IPS-NIHi11 (cell line): Measurements from ENCODE around the gene XYLB.

ENCODE experiments used
- DNase-seq: peaks from one replicate; pipeline ENCODE4 v3.0.0; 2012; ENCODE audit warnings: mixed read lengths, low spot score

The XYLB gene

DNA sequence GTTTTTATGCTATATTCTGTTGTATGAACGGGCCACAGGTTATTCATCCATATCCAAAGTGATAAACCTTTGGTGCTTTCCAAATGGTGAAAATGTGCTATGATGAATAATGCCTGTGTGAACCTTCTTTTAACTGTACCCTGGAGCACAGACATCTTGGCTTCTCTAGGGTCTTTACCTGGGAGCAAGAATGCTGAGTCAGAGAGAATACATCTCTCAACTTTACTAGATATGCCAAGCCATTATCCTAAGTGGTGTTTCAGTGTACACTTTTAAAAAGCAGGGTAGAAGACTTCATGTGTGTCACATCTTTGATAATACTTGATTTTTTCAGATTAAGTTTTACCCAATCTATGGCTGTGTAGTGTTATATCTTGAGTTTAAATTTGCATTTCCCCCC, 23.5 kb upstream of the XYLB start:
- no peak for DNase-seq

DNA sequence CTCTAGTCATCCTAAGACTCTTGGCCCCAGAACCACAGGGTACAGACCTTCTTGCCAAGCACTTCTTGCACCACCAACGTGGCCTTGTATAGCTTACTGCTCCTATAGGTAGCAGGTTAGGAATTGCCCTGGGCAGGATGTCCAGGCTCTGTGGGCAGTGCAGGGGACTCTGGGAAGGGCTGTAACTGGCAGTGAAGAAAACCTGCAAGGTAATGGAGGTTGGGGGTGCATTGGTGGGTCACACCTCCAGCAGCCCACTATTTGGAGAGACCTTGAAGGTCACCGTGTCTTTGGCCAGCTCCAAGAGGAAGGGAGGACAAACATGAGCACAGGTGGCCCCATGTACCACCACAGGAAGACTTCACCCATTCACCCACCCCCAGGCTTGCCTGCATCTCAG, 21.3 kb upstream of the XYLB start:
- DNase-seq = no peak

DNA sequence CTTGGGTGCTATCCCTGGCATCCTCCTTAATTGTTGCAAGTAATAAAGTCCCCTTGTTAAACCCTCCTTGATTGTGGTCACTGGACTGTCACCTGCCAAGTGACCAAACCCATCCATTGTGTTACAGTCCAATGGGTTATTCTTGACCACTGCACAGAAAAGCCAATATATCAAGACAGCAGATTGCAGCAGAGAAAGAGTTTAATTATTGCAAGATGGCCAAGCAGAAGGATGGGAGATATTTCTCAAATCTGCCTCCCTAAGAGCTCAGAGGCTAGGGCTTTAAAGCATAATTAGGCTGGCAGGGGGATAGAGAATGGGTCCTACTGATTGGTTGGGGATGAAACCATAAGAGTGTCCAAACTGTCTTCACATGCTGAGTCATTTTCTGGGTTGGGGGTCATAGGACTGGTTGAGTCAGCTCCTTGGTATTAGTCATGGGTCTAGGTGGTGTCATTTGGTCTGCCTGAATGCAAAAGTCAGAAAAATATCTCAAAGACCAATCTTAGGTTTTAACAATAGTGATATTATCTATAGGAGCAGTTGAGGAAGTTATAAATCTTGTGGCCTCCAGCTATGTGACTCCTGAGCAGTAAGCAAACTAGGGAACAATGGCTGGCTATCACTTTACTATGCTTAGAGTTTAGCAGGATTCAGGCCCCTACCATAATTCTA, 19.1 kb upstream of the XYLB start:
- no peak for DNase-seq

DNA sequence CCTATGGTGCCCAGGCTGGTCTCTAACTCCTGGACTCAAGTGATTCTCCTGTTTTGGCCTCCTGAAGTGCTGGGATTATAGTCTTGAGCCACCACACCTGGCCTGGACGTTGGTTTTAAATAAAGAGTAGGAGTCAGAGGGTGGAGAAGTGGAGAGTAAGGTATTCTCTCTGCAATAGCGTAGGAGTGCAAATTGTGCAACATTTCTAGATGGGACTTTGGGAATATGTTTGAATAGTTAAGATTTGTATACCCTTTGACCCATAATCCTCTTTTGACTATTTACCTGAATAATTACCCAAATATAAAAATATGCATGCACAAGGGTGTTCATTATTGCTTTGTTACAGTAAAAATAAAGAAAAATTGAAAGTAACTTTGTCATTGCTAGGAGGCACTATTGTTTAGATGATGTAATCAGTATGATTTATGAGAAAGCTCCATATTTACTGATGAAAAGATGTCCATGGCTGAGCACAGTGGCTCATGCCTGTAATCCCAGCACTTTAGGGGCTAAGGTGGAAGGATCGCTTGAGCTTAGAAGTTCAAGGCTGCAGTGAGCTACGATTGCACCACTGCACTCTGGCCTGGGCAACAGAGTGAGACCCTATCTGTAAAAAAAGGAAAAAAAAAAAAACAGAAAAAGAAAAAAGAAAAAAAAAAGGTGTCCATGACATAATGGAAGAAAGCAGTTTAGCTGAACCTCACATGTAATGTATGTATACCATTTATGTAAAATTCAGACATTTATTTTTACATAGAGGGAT, 15.1 kb upstream of the XYLB start:
- no peak for DNase-seq

DNA sequence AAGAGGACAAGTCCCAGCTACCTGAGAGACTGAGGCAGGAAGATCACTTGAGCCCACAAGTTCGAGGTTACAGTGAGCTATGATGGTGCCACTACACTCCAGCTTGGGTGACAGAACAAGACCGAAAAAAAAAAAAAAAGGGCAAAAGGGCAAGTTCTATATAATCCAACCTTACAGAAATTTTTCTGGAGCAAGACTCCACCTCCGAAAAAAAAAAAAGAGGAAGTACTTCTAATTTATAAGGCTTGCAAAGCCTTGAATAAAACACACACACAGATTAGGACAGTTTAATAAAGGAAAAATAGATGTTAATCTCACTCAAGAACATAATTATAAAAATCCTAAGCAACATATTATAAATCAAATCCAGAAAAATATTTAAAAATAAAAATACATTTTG, 14.4 kb upstream of the XYLB start:
- DNase-seq = no peak

DNA sequence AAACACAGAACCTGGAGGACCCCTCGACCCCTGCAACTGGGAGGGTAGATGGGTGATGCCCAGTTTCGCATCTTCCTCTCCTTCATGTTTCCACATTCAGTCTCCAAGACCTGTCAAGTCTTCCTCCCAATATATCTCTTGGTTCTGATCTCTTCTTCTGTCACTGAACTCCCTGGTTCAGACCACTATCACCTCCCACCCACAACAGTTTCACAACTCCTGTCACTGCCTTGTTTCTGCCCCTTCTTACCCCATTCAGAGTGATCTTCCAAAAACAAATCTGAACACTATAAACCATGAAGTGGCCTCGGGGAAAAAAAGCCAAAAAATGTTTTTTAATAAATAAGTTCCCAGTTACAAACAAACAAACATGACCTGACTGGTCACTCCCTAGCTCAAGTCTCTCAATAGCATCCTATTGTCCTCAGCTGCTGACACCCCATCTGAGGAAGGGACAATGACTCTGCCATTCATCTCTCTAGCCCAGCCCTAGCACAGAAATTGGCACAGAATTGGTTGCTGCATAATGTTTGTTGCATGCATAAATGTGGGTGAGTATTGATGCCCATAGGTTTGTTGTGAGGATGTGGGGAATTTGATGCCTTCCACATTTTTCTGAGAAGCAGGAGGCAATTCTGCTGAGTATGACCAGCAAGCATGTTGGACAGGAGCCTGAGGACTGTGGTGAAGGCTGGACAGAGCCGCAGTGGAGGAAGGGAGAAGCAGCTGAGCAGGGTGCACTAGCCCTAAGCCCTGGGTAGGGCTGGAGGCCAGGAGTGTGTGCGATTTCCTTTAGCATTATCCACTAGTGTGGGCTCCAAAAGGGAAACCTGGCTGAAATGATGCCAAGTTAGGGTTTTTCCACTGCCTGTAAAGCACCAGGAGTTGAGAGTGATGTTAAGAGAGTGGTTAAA, 12.2 kb upstream of the XYLB start:
- no peak for DNase-seq

DNA sequence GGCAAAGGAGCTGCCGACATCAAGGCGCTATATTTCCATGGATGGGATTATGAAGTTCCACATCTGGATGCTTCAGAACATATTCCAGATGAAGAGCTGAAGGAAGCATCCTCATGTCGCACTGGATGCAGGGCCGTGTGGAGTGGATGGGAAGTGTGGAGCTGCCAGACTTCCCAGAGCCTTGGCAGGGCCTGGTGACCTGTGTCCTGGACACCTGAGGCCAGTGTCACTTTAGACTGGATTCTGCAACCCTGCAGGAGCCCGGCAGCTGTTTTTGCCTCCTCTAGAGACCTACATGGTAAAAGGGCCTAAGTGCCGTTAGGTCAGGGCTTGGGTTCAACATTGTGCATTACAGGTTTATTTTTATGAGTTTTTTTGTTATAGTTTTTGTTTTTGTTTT, 11.3 kb upstream of the XYLB start:
- DNase-seq = no peak

DNA sequence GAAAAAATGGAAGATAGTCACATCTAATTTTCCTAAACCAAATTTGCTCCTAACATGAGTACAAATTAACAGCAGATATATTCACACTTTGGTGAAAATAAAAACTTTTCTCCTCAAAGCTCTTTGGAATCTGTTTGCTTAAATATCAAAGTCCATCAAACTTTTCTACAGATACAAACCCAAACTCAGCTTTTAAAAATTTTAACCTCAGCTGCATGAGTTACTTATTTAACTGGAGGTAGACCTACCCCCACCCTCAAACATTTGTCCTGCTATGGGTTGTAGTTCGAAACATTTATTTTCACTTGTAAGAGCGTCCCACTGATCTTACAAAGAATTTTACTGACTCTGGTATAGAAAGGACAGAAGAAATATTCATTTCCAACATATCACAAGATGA, 8.9 kb upstream of the XYLB start:
- no peak for DNase-seq

DNA sequence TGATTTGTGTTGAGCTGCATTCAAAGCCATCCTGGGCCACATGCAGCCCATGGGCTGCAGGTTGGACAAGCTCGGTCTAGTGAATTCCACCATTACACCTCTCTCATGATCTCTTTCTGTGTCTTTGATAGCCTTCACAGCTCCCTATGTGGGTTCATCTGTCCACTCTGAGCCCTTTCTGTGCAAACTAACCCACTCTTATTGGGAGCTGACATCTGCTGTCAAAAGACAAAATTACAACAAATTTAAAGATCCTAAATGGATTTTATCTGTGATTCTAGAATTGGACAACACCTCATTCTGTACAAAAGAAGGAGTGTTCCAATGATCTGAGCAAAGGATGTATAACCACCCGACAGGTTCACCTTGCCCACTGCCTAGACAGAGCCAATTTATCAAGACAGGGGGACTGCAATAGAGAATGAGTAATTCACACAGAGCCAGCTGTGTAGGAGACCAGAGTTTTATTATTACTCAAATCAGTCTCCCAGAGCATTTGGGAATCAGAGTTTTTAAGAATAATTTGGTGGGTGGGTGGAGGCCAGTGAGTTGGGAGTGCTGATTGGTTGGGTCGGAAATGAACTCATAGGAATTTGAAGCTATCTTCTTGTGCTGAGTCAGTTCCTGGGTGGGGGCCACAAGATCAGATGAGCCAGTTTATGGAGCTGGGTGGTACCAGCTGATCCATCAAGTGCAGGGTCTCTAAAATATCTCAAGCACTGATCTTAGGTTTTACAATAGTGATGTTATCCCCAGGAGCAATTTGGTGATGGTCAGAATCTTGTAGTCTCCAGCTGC, 2.6 kb upstream of the XYLB start:
- DNase-seq = no peak

DNA sequence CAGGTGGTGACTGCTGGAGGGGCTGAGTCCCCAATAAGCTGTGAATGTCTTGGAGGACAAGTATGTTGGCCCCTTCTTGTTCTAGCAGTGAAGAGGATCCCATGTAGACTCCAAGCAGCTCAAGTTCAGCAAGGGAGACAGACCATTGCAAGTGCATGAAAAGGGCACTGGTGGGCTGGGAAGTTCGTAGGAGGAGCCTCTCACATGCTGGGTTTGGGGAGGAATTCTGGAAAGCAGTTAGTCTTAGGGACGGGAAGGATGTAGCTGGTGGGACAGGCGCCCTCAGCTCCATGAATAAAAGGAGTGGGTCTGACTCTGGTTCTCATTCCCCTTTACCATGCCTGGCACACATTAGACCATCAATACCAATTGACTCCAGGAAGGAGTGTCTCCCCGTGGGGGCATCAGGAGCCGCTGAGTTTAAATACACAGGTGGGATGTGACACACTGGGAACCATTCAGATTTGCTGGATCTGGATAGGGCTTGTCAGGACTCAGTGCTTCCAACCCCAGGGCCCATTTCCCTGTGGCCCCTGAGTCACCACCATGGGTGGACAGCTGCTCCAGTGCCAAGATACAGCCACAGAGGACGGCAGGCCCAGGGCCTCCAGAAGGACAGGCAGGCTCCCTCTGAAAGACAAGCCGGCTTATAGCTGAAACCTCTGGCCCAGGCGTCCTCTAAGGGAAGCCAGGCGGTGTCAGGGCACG, 552 bp upstream of the XYLB start:
- DNase-seq = no peak

DNA sequence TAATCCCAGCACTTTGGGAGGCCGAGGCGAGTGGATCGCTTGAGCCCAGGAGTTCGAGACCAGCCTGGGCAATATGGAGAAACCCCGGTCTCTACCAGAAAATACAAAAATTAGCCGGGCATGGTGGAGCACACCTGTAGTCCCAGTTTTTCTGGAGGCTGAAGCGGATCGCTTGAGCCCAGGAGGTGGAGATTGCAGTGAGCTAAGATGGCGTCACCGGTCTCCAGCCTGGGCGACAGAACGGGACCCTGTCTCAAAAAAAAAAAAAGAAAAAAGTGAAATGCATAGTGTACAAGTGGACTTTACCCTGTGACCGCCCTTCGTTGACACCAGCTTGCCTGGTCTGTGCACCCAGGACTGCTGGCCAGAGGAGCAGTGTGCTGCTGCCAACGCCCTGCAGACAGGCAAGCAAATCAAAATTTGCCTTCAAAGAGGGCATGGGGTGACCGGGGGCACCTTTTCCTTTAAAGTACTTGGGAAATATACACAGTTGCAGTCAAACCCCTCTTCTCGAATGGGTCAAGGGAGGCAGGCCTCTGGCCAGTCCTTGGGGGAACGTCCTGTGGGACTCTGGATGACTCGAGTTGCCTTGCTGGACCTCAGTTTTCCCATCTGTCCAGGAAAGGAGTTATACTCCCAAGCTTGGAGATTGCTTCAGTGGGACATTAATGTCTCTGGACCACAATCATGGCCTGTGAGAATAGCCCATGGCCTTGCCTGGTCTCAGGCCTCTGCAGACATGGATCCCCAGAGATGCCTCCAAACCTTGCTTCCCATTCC, 1.0 kb downstream of the XYLB start:
- DNase-seq = no peak

DNA sequence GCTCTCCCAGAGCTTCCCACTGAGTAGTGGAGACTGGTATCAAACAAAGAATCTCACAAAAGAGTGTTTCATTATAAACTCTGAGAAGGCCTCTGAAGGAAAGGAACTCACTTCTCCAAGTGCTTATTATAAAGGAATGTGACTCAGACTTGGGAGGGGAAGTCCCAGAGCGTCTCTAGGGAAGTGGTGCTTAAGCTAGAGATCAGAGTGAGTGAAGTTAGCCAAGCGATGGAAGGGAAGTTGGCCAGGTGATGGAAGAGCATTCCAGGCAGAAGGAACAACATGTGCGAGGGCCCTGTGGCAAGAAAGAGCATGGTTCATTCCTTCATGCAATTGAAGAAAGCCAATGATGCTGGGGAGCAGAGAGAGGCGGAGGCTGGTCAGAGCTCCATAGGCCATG, 2.3 kb downstream of the XYLB start:
- no peak for DNase-seq

DNA sequence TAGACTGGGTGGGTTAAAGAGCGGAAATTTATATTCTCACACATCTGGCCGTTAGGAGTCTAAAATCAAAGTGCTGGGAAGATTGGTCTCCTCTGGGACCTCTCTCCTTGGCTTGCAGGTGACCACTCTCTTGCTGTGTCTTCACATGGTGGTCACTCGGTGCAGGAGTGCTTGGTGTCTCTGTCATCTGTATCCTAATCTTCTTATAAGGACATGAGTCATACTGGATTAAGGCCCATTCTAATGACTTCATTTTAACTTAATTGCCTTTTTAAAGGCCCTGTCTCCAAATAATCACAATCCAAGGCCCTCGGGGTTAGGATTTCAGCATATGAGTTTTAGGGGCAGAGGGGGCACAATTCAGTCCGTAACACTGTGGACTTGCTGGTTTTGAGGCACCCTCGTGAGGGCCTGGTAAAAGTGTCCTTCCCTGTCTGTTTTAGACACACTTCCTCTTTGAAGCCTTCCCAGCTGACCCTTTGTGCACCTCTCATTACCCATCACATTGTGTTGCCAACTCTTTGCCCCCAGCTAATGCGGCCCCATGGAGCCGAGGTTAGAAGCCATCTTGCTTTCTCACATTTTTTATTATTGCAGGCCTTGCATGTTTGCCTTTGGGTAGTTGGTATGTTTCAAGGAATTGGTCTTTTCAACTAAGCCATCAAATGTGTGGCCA, 3.2 kb downstream of the XYLB start:
- DNase-seq = no peak

DNA sequence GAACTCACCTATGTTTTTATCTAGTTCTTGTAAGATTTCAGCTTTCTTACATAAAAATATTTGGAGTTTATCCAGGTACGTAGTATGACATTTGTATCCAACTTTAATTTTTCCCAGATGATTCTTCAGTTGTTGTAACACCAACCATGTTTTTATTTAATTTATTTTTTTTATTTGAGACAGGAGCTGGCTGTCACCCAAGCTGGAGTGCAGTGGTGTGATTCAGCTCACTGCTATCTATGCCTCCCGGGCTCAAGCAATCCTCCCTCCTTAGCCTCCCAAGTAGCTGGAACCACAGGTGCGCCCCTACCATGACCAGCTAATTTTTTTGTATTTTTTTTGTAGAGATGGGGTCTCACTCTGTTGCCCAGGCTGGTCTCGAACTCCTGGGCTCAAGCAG, 6.6 kb downstream of the XYLB start:
- no peak for DNase-seq

DNA sequence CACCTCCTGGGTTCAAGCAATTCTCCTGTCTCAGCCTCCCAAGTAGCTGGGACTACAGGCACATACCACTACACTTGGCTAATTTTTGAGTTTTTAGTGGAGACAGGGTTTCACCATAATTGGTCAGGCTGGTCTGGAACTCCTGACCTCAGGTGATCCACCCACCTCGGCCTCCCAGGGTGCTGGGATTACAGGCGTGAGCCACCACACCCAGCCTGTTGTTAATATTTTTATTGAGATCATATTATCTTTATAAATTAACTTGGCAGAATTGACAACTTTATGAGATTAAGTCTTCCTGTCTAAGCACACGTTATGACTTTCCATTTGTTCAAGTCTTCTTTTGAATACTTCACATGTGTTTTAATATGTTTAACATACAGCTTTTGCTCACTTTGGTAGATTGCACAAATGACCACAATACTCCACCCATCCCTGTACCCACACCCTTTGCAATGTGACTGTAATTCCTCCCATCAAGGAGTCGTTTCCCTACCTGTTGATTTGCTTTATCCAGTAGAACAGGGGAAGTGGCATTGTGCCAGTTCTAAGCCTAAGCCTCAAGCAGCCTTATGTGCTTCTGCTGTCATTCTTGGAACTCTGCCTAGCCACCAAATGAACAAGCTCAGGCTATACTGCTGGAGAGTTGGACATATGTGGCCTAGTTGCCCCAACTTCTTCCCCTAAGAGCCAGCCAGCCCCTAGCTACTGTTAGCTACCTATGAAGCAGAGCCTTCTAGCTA, 8.2 kb downstream of the XYLB start:
- no peak for DNase-seq

DNA sequence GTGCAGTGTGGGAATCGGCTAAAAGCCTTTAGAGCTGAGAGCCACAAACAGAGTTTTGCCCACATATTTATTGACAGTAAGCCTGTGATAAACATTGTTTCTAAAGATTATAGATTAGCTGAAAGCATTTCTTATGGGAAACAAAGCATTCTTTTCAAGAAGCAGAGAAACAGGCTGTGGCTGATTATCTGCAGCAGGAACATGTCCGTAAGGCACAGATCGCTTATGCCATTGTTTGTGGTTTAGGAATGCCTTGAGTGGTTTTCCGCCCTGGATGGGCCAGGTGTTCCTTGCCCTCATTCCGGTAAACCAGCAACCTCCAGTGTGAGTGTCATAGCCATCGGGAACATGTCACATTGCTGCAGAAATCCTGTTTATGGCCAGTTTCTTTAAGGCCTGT, 12.5 kb downstream of the XYLB start:
- DNase-seq = no peak

DNA sequence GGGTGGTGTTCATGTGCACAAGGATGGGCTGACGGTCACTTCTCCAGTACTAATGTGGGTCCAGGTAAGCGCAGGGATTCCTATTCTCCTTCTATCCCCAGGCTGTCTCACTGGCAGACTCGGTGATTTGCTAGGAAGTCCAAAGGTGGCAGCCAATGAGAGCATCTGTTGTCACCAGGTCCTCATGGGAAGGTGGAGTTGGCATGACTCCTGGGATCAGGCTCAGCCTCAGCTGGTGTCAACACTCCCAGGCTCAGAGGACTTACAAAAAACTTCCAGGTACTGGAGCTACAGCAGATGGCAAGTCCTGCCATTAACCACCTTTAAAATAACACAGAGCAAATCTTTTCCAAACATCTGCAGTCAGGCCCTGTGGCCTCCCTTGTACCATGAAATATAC, 13.8 kb downstream of the XYLB start:
- DNase-seq = no peak

DNA sequence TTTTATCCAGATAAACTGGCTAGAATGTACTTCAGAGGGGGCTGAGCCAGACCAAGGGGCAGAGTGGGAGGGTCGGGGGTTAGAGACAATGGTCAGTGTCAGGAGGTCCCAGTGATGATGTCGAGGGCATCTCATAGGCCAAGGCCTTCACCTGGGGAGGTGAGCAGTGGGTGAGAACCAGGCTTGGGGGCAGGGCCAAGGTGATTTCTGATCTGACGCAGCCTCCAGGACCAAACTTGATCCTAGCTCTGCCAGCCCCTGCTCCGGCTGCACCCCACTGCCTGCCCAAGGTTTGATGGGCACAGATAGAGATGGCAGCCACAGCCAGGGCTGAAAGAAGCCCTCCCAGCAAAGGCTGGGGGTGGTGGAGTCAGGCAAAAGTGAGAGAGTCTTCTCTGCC, 14.9 kb downstream of the XYLB start:
- no peak for DNase-seq

DNA sequence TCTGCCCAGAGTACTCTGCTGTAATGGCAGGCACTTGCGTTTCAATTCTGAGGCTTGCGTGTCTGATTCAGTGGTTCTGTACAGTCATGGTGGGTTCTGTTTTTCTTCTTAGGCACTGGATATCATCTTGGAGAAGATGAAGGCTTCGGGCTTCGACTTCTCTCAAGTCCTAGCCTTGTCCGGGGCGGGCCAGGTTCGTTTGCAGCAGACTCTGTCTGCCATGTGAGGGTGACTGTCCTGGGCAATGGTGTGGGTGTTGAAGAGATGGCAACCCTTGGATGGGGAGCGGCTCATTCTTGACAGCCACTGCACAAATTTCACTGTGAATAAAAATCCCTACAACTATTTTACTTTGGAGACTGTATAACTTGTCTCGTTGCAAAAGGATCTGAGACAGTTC, 16.2 kb downstream of the XYLB start:
- DNase-seq = no peak
